ENCODE measurements around the gene ZC3H15. TPM values are rescaled to one million over a fixed set of nuclear protein-coding genes. Genes with fewer than 3 reads are reported as not detected.

The ZC3H15 gene
- total RNA-seq, 4 donors from 2014 or later = 43.5 to 77.8 (median 52.0) TPM

DNA sequence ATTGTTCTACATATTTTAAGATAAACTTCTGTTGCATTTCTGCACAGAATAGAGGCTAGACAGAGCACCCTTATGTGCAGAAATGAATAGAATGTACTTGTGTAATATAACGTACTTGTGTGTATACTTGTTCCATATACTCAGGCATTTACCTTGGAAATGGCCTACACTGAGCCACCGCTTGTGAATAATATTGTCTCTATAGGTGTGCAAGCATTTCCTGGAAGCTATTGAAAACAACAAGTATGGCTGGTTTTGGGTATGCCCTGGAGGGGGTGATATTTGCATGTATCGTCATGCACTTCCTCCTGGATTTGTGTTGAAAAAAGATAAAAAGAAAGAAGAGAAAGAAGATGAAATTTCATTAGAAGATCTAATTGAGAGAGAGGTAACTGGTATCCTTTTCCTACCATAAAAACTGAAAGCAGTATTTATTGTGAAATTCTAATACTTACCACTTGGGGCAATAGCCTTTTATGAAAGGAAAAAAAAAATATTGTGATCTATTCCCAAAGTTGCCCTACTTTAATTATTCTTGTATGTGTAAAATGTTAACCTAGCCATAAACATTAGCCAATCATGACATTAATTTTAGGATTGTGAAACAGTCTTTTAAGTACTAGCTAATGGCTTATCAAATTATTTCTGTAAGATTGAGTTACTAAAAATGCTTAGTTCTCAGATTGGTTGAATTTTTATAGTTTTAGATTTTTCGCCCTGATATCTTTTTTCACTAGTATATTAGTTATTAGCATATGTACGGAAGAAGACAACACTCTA, 18.0 kb downstream of the ZC3H15 start:
- no peak overlapping the region for H3K4me3 ChIP-seq (ENCODE audit: low read depth, poor library complexity, severe bottlenecking)
- no peak for DNase-seq (ENCODE audit: low spot score in 2 of 2)
- WGBS, 2 donors = 41 to 58% methylated on average over 5 of the region's 5 CpGs
- intact Hi-C loops (cut with DNase I; ENCODE audit: low total_unique reads) = loop anchor here (10.0 kb wide), 1 partner anchor 131 kb away; no protein-coding TSS in a partner anchor
- no peak for TF ChIP-seq POLR2A (IDR thresholded peaks at IDR 0.05)
- TF ChIP-seq, protein P1, sequence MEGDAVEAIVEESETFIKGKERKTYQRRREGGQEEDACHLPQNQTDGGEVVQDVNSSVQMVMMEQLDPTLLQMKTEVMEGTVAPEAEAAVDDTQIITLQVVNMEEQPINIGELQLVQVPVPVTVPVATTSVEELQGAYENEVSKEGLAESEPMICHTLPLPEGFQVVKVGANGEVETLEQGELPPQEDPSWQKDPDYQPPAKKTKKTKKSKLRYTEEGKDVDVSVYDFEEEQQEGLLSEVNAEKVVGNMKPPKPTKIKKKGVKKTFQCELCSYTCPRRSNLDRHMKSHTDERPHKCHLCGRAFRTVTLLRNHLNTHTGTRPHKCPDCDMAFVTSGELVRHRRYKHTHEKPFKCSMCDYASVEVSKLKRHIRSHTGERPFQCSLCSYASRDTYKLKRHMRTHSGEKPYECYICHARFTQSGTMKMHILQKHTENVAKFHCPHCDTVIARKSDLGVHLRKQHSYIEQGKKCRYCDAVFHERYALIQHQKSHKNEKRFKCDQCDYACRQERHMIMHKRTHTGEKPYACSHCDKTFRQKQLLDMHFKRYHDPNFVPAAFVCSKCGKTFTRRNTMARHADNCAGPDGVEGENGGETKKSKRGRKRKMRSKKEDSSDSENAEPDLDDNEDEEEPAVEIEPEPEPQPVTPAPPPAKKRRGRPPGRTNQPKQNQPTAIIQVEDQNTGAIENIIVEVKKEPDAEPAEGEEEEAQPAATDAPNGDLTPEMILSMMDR (IDR thresholded peaks at IDR 0.05) = no peak

DNA sequence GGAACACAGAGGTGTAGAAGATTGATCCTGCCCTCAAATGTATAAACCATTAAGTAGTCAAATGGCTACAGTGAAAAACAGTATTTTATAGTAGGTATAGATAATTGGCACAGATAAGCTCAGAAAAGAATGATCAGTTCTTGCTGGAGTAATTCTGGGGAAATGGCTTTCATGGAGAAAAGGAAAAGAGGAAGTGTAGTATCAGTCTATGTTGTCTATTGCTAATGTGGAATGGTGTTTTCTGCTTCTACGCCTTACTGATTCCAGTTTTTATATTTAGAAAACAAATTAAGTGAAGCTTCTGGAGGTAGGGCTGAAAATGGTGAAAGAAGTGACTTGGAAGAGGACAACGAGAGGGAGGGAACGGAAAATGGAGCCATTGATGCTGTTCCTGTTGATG, 22.2 kb downstream of the ZC3H15 start:
- DNase-seq (ENCODE audit: low spot score in 2 of 2) = no peak
- intact Hi-C loops (cut with DNase I; ENCODE audit: low total_unique reads) = loop anchor here (10.0 kb wide), 1 partner anchor 127 kb away; no protein-coding TSS in a partner anchor
- 93 to 94% methylated on average over 3 of the region's 3 CpGs for WGBS, 2 donors
- TF ChIP-seq, protein P1 (IDR thresholded peaks at IDR 0.05) = no peak
- TF ChIP-seq POLR2A (IDR thresholded peaks at IDR 0.05) = no peak
- H3K4me3 ChIP-seq (ENCODE audit: low read depth, poor library complexity, severe bottlenecking) = no peak overlapping the region

DNA sequence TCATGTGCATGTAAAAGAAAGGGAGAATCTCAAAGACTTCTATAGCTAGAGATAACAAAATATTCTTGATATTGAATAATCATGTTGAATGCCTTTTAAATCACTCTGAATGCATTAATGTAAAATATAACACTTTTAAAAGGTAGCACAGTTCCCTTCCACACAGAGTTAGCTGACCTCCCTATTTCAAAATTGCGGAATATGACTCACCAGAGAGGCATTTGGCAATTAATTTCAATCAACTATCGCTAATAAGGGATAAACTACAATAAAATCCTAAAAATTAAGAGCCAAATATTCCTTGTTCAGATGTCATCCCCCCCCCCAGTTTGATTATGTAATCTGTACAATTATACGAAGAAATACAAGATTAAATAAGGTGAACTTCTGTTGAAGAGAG, 29.3 kb downstream of the ZC3H15 start:
- intact Hi-C loops (cut with DNase I; ENCODE audit: low total_unique reads) = no loop called here
- DNase-seq (ENCODE audit: low spot score in 2 of 2) = no peak
- H3K4me3 ChIP-seq (ENCODE audit: low read depth, poor library complexity, severe bottlenecking) = no peak overlapping the region
- no peak for TF ChIP-seq POLR2A (IDR thresholded peaks at IDR 0.05)
- TF ChIP-seq, protein P1 (IDR thresholded peaks at IDR 0.05) = no peak
- WGBS, 2 donors = 50 to 54% methylated on average over 3 of the region's 3 CpGs

DNA sequence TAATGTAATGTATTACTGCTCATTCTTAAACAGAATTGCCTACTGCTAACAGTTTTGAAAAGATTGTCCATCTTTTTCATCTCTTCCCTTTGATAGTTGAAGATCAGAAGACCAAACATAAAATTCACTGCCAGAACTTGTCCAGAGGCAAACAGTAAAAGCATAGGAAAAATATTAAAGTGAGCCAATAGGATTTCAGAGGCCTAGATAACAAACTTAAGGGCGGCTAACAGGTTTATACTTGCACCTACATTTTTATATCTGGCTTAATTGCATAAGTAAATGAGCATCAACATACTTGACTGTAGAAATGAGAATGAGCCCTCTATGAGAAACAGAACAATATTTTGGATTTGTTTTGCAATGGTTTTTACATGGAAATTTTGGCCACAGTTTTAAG, 30.3 kb downstream of the ZC3H15 start:
- intact Hi-C loops (cut with DNase I; ENCODE audit: low total_unique reads) = no loop called here
- WGBS, 2 donors = 60 to 69% methylated on average over 1 of the region's 1 CpG
- no peak for DNase-seq (ENCODE audit: low spot score in 2 of 2)
- H3K4me3 ChIP-seq (ENCODE audit: low read depth, poor library complexity, severe bottlenecking) = no peak overlapping the region
- TF ChIP-seq, protein P1 (IDR thresholded peaks at IDR 0.05) = no peak
- TF ChIP-seq POLR2A (IDR thresholded peaks at IDR 0.05) = no peak

DNA sequence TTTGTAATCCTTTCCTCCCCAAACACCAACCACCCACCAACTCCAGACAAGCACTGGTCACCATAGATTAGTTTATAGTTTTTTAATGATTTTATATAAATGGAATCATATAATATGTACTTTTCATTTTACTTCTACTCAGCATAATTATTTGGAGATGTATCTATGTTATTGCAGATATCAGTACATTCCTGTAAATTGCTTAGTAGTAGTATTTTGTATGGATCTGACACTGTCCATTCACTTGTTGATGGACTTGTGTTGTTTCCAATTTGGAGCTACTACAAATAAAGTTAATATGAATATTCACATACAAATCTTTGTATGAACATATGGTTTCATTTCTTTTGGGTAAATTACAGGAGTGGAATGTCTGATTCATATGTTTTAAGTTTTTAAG, 31.0 kb downstream of the ZC3H15 start:
- DNase-seq (ENCODE audit: low spot score in 2 of 2) = no peak
- no peak overlapping the region for H3K4me3 ChIP-seq (ENCODE audit: low read depth, poor library complexity, severe bottlenecking)
- intact Hi-C loops (cut with DNase I; ENCODE audit: low total_unique reads) = no loop called here
- TF ChIP-seq, protein P1 (IDR thresholded peaks at IDR 0.05) = no peak
- TF ChIP-seq POLR2A (IDR thresholded peaks at IDR 0.05) = no peak

DNA sequence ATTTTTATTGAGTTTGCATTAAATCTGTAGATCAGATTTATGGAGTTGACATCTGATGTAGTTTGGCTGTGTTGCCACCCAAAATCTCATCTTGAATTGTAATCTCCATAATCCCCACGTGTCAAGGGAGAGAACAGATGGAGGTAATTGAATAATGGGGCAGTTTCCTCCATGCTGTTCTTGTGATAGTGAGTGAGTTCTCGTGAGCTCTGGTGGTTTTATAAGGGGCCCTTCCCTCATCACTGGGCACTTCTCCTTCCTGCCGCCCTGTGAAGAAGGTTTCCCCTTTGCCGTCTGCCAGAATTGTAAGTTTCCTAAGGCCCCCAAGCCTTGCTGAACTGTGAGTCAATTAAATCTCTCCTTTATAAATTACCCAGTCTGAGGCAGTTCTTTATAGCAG, 32.2 kb downstream of the ZC3H15 start:
- no peak for TF ChIP-seq POLR2A (IDR thresholded peaks at IDR 0.05)
- TF ChIP-seq, protein P1 (IDR thresholded peaks at IDR 0.05) = no peak
- WGBS, 2 donors = 67 to 71% methylated on average over 4 of the region's 4 CpGs
- DNase-seq (ENCODE audit: low spot score in 2 of 2) = no peak
- H3K4me3 ChIP-seq (ENCODE audit: low read depth, poor library complexity, severe bottlenecking) = no peak overlapping the region
- intact Hi-C loops (cut with DNase I; ENCODE audit: low total_unique reads) = no loop called here
